Esophagus muscularis mucosa (tissue), 4 donors: ENCODE measurements around the gene CYB5R3.

Experiments used
- EP300 ChIP-seq: sonication (generic); formaldehyde crosslinking; IDR thresholded peaks from one replicate; pipeline ENCODE4 v1.6.1; 2017; ENCODE audit warnings: antibody characterized with exemption
- POLR2A ChIP-seq: fragments of 450-650 bp; IDR thresholded peaks from one replicate; pipeline ENCODE4 v1.6.1; 2017; ENCODE audit warnings: antibody characterized with exemption, moderate library complexity, mild to moderate bottlenecking, low read depth
- TF ChIP-seq, protein P1 (sequence below), 3 experiments: fragments of 200-600 bp in 2 of 3; fragments of 450-650 bp in 1 of 3; sonication (generic) in 2 of 3; IDR thresholded peaks; one replicate each; pipeline ENCODE4 v1.5.1; 2017 to 2019; ENCODE audit warnings: antibody characterized with exemption in 3 of 3, mild to moderate bottlenecking in 2 of 3, moderate library complexity in 1 of 3

GRCh38 chr22:42688241-42689211 lies 39.3 kb upstream of the CYB5R3 start:
- peak; percentile 51 for TF ChIP-seq POLR2A
- TF ChIP-seq, protein P1, sequence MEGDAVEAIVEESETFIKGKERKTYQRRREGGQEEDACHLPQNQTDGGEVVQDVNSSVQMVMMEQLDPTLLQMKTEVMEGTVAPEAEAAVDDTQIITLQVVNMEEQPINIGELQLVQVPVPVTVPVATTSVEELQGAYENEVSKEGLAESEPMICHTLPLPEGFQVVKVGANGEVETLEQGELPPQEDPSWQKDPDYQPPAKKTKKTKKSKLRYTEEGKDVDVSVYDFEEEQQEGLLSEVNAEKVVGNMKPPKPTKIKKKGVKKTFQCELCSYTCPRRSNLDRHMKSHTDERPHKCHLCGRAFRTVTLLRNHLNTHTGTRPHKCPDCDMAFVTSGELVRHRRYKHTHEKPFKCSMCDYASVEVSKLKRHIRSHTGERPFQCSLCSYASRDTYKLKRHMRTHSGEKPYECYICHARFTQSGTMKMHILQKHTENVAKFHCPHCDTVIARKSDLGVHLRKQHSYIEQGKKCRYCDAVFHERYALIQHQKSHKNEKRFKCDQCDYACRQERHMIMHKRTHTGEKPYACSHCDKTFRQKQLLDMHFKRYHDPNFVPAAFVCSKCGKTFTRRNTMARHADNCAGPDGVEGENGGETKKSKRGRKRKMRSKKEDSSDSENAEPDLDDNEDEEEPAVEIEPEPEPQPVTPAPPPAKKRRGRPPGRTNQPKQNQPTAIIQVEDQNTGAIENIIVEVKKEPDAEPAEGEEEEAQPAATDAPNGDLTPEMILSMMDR (IDR thresholded peaks at IDR 0.05) = no peak
- TF ChIP-seq EP300 = peak; percentile 86
